HG03060 (cell line): ENCODE data around the gene RELN.

Experiments
- ATAC-seq: cut with Tn5 transposase; IDR thresholded peaks from one replicate; pipeline ENCODE4 v1.9.1; 2021; ENCODE audit warnings: low read depth, moderate number of reproducible peaks; ENCODE audit not compliant: unreplicated experiment

RELN gene

DNA sequence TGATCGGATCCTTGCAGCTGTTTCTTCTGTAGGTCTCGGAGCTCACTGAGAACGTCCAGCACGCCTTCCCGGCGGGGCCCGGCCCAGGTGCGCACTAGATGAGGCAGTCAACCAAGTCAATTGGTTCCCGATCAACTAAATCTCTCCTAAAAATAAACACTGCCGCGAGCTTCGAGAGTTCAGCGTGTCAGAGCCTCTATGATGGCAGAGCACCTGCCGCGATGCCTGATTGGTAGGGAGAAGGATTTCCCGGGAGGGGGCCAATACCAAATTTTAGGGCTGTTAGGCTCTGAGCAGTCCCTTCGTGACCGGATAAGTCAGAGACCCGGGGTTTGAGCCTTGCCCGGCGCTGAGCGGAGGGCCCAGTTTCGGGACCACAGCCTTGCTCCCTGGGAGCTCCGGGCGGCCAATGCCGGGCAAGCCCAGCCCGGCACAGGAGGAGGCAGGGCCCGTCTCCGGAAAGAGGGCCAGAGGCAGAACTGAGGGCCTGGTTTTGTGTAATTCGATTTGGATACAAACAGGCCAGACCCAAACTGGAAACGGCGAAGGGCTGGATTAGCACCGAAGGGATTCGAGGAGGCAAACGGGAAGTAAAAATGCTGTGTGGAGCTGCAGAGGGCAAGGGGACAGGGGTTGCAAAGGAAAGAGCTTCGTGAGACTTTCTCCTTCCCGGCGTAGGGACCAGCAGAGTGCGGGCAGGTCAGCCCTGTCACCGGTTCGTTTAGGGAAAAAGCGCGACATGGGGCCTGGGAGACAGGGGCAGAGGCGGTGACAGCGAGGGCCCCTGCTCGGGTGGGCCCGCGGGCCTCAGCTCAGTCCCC, 544.0 kb downstream of the RELN start:
- ATAC-seq = no peak

GRCh38 chr7:103439661-103440060, 549.8 kb downstream of the RELN start:
- ATAC-seq = no peak

DNA sequence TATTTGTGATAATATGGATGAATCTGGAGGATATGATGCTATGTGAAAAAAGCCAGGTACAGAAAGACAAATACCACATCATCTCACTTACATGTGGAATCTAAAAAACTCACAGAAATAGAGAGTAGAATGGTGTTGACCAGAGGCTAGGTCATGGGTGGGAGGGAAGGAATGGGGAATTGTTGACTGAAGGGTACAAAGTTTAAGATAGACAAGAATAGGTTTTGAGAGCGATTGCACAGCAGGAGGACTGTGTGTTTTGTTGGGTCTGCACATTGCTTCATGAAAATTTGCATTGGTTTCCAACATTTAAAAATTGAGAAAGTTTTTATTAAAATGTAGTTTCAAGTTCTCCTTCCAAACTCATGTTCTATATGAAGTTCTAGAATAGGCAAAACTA, 551.8 kb downstream of the RELN start:
- no peak for ATAC-seq

DNA sequence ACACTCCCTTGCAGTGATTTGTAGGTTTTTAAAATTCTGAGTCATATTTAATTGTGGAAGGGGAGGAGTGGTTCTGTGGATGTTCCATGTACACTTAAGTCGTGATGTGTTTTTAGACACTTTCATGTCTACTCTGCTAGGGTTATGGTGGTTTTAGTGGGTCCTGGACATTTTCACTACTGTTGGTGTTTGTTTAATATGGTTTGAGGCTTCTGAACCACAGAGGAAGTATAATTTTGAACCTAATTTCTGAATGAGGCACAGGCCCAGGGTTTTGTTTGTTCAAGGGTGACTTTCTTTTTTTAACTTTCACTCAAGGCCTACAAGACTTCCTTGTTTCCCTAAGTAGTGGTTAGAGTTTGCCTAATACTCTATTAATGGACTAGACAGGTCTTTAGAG, 556.7 kb downstream of the RELN start:
- no peak for ATAC-seq

DNA sequence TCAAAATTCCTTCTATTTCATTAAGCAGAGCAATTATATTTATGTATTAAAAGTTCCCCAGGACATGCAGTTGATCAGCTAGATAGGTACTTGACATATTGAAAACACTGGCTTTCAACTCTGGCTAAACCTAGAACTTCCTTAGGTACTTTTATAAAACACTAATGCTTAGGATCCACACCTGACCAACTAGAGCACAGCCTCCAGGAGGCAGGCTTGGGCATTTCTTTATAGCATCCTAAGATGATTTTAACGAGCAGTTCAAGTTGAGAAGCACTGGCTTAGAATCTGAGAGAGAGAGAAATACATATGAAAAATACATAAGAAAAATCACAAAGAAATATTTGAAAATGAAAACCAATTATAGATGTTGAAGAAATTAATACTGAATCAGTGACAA, 564.3 kb downstream of the RELN start:
- no peak for ATAC-seq

DNA sequence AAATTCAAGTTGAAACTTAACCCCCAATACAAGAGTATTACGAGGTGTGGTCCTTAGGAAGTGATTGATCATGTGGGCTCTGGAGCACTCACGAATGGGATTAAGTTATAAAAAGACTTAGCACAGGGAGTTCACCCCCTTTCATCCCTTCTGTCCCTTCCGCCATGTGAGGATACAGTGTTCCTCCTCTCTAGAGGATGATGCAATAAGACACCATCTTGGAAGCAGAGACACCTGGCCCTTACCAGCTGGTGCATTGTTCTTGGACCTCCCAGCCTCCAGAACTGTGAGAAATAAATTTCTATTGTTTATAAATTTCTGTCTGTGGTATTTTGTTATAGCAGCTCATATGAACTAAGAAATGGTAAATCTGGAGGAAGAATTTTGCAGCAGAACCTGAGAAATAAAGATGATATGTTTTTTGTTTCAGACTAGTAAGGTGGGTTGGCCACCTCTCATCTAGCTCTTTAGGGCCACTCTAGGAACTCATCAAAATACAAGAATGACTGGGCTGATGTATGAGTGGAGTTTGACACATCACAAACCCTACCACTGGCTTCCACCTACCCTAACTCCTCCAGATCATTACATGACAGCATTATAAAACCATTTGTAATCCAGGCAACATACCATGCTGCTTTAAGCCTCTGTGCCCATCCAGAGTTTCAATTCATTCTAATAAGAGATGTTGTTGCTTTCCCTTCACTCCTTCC, 565.8 kb downstream of the RELN start:
- no peak for ATAC-seq
